HepG2 (cell line): Measurements from ENCODE around the gene ATP6V0A1. TPM values are rescaled to one million over a fixed set of nuclear protein-coding genes. Genes with fewer than 3 reads are reported as not detected.

Source experiments
- BCL6 ChIP-seq: IDR thresholded peaks from 2 replicates; pipeline ENCODE4 v1.6.1; 2016; ENCODE audit warnings: missing genetic modification reagents, missing compliant biosample characterization
- FOXK1 ChIP-seq: sonication (generic); formaldehyde crosslinking; IDR thresholded peaks from 2 replicates; pipeline ENCODE4 v1.4.0; 2020; ENCODE audit warnings: low read depth, missing genetic modification reagents, borderline replicate concordance
- HMG20A ChIP-seq: IDR thresholded peaks from 2 replicates; pipeline ENCODE4 v1.6.1; 2016; ENCODE audit warnings: borderline replicate concordance
- IKZF4 ChIP-seq: sonication (generic); formaldehyde crosslinking; IDR thresholded peaks from 2 replicates; pipeline ENCODE4 v1.5.1; 2020; ENCODE audit warnings: borderline replicate concordance, mild to moderate bottlenecking, low read depth, missing genetic modification reagents; ENCODE audit errors: not compliant biosample characterization
- KMT2B ChIP-seq: IDR thresholded peaks from 2 replicates; pipeline ENCODE4 v1.6.1; 2016; ENCODE audit warnings: missing genetic modification reagents, missing compliant biosample characterization
- PRDM15 ChIP-seq: sonication (generic); formaldehyde crosslinking; IDR thresholded peaks from 2 replicates; pipeline ENCODE4 v1.4.0; 2020; ENCODE audit warnings: missing genetic modification reagents
- RAD21 ChIP-seq: fragments of 450-650 bp; formaldehyde crosslinking; IDR thresholded peaks from 2 replicates; pipeline ENCODE4 v1.5.0; 2020; ENCODE audit warnings: mild to moderate bottlenecking
- RNF219 ChIP-seq: sonication (generic); formaldehyde crosslinking; IDR thresholded peaks from 2 replicates; pipeline ENCODE4 v1.5.0; 2020; ENCODE audit warnings: mild to moderate bottlenecking, missing genetic modification reagents
- TBP ChIP-seq: sonication (generic); formaldehyde crosslinking; IDR thresholded peaks from 2 replicates; pipeline ENCODE4 v1.5.0; 2020; ENCODE audit warnings: missing genetic modification reagents
- THRA ChIP-seq: sonication (generic); formaldehyde crosslinking; IDR thresholded peaks from 2 replicates; pipeline ENCODE4 v1.4.0; 2020; ENCODE audit warnings: missing genetic modification reagents, borderline replicate concordance
- ZBTB2 ChIP-seq: sonication (generic); formaldehyde crosslinking; IDR thresholded peaks from 2 replicates; pipeline ENCODE4 v1.8.0; 2022; ENCODE audit warnings: low read depth, missing genetic modification reagents
- ZNF343 ChIP-seq: sonication (generic); formaldehyde crosslinking; IDR thresholded peaks from 2 replicates; pipeline ENCODE4 v1.4.0; 2020; ENCODE audit warnings: mild to moderate bottlenecking, missing genetic modification reagents
- ZNF747 ChIP-seq: sonication (generic); formaldehyde crosslinking; IDR thresholded peaks from 2 replicates; pipeline ENCODE4 v1.8.1; 2023; ENCODE audit warnings: missing genetic modification reagents, mild to moderate bottlenecking, borderline replicate concordance
- ZNF790 ChIP-seq: sonication (generic); formaldehyde crosslinking; IDR thresholded peaks from 2 replicates; pipeline ENCODE4 v1.8.0; 2022; ENCODE audit warnings: missing genetic modification reagents, mild to moderate bottlenecking, borderline replicate concordance
- polyA plus RNA-seq, 8 experiments: library from polyadenylated mRNA; depleted of rRNA in 3 of 8; stranded (reverse) in 7 of 8; unstranded in 1 of 8; fragments of >200 nt; fragmentation: Illumina TruSeq in 4 of 8; extraction: Trizol in 4 of 8; gene quantifications; 2 replicates each; pipeline versions ENCODE4 v1.2.1 to v1.2.3, GENCODE V29; 2011 to 2016; ENCODE audit warnings: low read depth in 4 of 8, missing spikeins in 1 of 8, mixed read lengths in 1 of 8; ENCODE audit not compliant: insufficient read depth in 1 of 8
- total RNA-seq, 5 experiments: library from RNA; depleted of rRNA; stranded (reverse); fragments of >200 nt; fragmentation: Illumina TruSeq; extraction: Trizol; gene quantifications; 2 replicates each; pipeline ENCODE4 v1.2.3, GENCODE V29; 2016; ENCODE audit warnings: low read depth in 1 of 5
- TF ChIP-seq, protein P1 (sequence below): sonication (generic); formaldehyde crosslinking; IDR thresholded peaks from 2 replicates; pipeline ENCODE4 v1.5.1; 2020; ENCODE audit warnings: missing genetic modification reagents, mild to moderate bottlenecking, borderline replicate concordance

The ATP6V0A1 gene
- total and polyA plus RNA-seq, 2 of the 13 experiments (the other 11 are each of a cell fraction or from before 2014, with no cell fraction given) = 27.9 to 54.1 TPM

DNA sequence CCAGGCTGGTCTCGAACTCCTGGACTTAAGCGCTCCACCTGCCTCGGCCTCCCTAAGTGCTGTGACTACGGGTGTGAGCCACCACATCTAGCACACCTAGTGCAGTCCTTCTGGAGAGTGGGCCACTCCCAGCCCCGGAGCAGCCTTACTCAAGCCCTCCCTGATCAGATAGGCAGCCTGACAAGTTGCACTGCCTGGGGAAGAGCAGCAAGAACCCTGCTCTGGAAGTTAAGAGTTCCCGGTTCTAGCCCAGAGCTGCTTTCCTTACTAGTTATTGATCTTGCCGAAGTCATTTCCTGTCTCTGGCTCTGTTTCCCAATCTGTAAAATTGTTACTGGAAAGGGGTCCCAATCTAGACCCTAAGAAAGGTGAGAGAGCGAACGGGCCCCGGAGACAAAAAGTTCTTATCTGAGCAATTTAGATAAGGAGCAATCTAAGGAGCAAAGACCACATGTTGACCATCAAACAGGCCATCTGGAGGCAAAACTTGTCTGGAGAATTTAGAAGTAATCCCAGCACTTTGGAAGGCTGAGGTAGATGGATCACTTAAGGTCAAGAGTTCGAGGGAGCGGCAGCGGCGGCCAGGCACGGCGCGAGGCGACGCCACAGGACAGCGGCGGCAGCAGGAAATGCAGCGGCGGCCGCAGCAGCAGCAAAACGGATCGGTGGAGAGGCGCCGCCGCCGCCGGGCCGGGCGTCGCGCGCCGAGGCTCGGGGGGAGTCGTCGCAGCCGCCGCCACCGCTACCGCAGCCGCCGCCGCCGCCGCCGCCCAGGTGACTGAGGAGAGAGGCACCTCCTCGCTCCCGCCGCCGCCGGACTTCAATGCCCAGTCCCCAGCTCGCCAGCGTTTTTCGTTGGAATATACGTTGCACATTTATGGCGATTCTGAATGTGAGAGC lies 73.0 kb downstream of the ATP6V0A1 start (continued):
- TF ChIP-seq RNF219 (CRISPR knock-in tag) (no peak), FOXK1 (CRISPR knock-in tag) (0 out of 2 replicates have a peak, but pooled peaks have one; percentile 28), TBP (no peak), IKZF4 (peak; percentile 76), HMG20A (CRISPR knock-in tag) (no peak; the same call in 1 of the 2 replicates), PRDM15 (CRISPR knock-in tag) (0 out of 2 replicates have a peak, but pooled peaks have one; percentile 12), ZBTB2 (CRISPR knock-in tag) (peak; percentile 92), RAD21 (CRISPR knock-in tag) (peak; percentile 82), ZNF343 (CRISPR knock-in tag) (no peak), THRA (peak; percentile 91), ZNF790 (0 out of 2 replicates have a peak, but pooled peaks have one; percentile 34), ZNF747 (no peak), BCL6 (CRISPR knock-in tag) (no peak; the same call in 1 of the 2 replicates), KMT2B (CRISPR knock-in tag) (peak; percentile 18; the same call in 1 of the 2 replicates)
- TF ChIP-seq, protein P1, sequence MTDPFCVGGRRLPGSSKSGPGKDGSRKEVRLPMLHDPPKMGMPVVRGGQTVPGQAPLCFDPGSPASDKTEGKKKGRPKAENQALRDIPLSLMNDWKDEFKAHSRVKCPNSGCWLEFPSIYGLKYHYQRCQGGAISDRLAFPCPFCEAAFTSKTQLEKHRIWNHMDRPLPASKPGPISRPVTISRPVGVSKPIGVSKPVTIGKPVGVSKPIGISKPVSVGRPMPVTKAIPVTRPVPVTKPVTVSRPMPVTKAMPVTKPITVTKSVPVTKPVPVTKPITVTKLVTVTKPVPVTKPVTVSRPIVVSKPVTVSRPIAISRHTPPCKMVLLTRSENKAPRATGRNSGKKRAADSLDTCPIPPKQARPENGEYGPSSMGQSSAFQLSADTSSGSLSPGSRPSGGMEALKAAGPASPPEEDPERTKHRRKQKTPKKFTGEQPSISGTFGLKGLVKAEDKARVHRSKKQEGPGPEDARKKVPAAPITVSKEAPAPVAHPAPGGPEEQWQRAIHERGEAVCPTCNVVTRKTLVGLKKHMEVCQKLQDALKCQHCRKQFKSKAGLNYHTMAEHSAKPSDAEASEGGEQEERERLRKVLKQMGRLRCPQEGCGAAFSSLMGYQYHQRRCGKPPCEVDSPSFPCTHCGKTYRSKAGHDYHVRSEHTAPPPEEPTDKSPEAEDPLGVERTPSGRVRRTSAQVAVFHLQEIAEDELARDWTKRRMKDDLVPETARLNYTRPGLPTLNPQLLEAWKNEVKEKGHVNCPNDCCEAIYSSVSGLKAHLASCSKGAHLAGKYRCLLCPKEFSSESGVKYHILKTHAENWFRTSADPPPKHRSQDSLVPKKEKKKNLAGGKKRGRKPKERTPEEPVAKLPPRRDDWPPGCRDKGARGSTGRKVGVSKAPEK (CRISPR knock-in tag) = no peak
